Dendritic cell treated with granulocyte-macrophage colony-stimulating factor and Interleukin-4, amounts not matched to agents 40 ng/mL and 50 ng/mL, for 4 days (primary cell): ENCODE data around the gene UTP25.

ENCODE experiments used
- H3K27ac Mint-ChIP-seq: one replicate; pipeline ENCODE4 v1.8.0; 2022; ENCODE audit warnings: mild to moderate bottlenecking, mixed read lengths
- H3K27me3 Mint-ChIP-seq: one replicate; pipeline ENCODE4 v1.8.0; 2022; ENCODE audit warnings: mild to moderate bottlenecking, mixed read lengths
- H3K36me3 Mint-ChIP-seq: one replicate; pipeline ENCODE4 v1.8.0; 2022; ENCODE audit warnings: low read depth, mixed read lengths
- H3K4me1 Mint-ChIP-seq: one replicate; pipeline ENCODE4 v1.8.0; 2022; ENCODE audit warnings: low read depth, mixed read lengths
- H3K4me3 Mint-ChIP-seq: one replicate; pipeline ENCODE4 v1.8.0; 2022; ENCODE audit warnings: mild to moderate bottlenecking, moderate library complexity, mixed read lengths
- H3K9me3 Mint-ChIP-seq: one replicate; pipeline ENCODE4 v1.8.0; 2022; ENCODE audit warnings: mixed read lengths
- intact Hi-C: fragments of 100-400 bp; cut with micrococcal nuclease; formaldehyde crosslinking; loops from one replicate; pipeline ENCODE4 v1.15.0; 2022

UTP25 gene

DNA sequence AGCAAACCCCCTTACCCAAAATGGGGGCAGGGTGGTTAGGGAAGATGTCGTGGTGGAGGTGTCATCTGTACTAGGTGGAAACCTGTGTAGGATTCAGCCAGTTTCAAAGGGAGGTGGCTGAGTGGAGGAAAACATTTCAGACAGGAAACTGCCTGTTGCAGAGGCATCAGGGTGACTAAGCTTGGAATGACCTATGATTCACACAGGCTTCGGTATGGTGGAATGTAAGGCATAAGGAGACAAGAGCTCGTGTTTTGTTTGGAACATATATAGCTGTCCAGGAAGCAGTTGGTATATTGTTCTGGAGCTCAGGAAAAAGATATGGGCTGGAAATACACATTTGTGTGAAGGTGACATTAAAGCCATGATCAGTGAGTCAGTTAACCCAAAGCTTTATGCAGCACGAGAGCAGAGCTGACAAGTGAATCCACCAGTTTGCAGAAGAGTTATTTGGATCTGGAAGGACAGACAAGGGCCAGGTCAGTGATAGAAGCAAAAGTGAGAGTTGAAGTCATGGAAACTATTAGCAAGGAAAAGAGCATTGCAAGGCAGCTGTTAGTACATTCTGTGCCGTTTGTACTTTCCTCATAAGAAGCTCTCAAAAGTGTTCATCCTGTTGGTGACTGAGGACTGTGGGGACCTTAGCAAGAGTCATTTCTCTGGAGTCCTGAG lies 12.2 kb downstream of the UTP25 start:
- H3K4me1 Mint-ChIP-seq = no peaks in the 10 kb centered on the region
- intact Hi-C loops = no loop called here
- H3K4me3 Mint-ChIP-seq = no peak overlapping the region
- H3K27me3 Mint-ChIP-seq = no peaks in the 10 kb centered on the region
- no peaks in the 10 kb centered on the region for H3K9me3 Mint-ChIP-seq
- peaks cover 92% of the 10 kb centered on the region for H3K36me3 Mint-ChIP-seq
- no peak overlapping the region for H3K27ac Mint-ChIP-seq

DNA sequence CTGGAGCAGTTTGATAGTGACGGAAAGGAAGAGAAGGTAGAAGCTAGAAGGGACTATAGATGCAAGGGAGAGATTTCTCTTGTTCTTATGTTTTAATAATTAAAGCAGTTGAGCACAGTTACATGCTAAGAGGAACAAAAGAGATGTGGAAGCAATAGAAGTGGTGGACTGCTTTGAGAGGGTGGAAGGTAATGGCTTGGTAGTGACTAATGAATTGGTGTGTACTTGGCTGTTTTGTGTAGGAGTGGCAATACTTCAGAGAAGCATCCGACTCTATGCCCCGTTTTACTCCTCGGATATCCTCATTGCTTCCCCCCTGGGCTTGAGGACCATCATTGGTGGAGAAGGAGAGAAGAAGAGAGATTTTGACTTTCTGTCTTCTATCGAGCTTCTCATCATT lies 12.8 kb downstream of the UTP25 start:
- Mint-ChIP-seq H3K4me3 (no peak overlapping the region), H3K27me3 (no peaks in the 10 kb centered on the region), H3K4me1 (no peaks in the 10 kb centered on the region), H3K36me3 (peaks cover 89% of the 10 kb centered on the region), H3K27ac (no peak overlapping the region), H3K9me3 (no peaks in the 10 kb centered on the region)
- intact Hi-C loops = no loop called here

DNA sequence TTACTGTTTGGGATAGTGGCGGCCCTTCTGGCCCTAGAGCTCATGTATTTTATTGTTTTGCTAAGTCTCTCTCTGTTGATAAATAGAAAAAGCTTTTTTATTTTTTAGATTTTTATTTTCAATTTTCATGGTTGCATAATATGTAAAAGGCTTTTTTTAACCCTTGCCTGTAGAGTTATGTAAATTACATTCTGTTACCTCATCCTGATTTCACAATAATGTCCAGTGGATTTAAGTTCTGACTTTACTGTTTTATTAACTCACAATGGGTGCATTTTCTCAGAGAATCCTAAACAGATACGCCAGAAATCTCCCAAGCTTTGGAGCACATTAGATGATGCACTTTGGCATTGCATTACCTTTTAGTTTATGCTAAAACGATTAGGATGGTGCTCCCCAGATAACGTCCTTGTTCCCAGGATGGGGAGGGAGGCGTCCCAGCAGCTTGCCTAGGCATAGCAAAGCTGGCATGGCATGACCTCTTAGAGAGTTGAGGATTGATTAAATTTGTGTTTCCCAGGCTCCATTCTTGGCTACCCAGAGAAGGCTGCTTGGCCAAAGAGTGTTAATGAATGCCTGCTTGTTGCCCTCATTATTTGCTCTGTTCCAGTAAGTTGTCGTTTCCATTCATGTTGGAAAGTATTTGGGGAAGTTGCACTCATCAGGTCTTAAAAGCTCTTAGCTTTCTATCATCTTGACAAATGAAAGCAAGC lies 17.1 kb downstream of the UTP25 start:
- Mint-ChIP-seq H3K4me3 (no peak overlapping the region), H3K27me3 (no peaks in the 10 kb centered on the region), H3K36me3 (peaks cover 89% of the 10 kb centered on the region), H3K9me3 (no peaks in the 10 kb centered on the region), H3K4me1 (no peaks in the 10 kb centered on the region), H3K27ac (no peak overlapping the region)
- intact Hi-C loops = no loop called here

DNA sequence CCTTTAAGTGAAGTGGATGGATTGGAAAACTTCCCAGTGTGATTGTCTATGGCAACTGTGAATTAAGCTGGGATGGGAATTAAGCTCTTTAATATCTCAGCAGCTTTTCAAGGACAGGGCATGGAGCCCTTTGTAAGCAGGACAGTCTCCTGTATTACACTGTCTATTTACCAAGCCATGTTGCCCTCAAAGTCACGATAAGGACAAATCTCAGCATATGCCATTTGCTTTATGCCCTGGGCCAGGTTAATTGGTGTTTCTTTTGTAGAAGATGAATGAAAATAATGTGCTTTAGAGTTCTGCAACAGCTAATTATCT lies 17.6 kb downstream of the UTP25 start:
- Mint-ChIP-seq H3K27me3 (no peaks in the 10 kb centered on the region), H3K36me3 (peaks cover 89% of the 10 kb centered on the region), H3K4me3 (no peak overlapping the region), H3K27ac (no peak overlapping the region), H3K4me1 (no peaks in the 10 kb centered on the region), H3K9me3 (no peaks in the 10 kb centered on the region)
- intact Hi-C loops = no loop called here

DNA sequence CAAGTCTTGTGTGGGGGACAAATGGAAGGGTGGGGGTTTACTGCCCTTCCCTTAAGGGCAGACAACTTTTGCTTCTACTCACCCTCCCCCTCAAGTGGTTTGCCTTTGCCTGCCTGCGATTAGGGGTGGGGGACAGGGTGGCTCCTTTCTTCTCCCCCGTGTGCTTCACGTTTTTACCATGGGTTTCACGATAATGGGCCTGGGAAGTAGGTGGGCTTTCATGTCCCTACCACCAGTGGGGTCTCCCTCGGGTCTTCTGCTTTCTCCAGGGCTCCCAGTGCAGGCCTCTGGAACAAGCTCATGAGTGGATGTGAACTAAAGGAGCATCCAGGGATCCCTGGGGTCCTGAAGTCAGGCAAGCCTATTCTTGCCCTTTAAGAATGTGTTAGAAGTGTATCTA lies 21.6 kb downstream of the UTP25 start:
- intact Hi-C loops = no loop called here
- Mint-ChIP-seq H3K9me3 (no peaks in the 10 kb centered on the region), H3K27me3 (no peaks in the 10 kb centered on the region), H3K36me3 (peaks cover 85% of the 10 kb centered on the region), H3K4me3 (no peak overlapping the region), H3K27ac (no peak overlapping the region), H3K4me1 (peaks cover 3% of the 10 kb centered on the region)

DNA sequence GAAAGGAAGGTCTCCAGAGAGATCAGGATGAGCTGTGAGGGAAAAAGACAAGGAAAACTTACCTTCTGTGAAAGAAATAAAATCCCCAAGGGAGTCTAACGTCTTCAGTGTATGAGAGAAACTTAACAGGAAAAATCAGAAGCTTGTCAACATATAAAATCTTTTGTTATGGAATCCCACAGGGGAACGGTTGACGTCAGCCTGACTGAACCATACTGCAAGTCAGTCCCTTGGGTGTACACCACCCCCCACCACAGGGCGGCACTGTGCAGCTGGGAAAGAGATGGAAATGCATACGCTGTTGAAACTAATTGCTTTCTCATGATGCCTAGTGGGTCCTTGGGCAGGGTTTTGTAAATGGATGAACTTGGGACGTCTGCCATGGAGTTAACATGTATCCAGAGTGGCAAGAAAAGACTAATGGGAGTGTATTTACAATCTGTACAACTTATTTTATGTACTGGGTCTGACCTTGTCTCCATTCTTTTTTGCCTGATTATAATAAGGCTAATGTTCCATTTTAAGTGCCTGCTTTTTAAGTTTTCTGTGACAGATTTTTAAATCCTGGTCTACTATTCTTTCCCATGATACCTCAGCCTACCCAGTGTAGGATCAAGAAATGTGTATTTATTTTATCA lies 22.7 kb downstream of the UTP25 start:
- no peak overlapping the region for H3K4me3 Mint-ChIP-seq
- intact Hi-C loops = no loop called here
- H3K27ac Mint-ChIP-seq = no peak overlapping the region
- peaks cover 13% of the 10 kb centered on the region for H3K4me1 Mint-ChIP-seq
- no peaks in the 10 kb centered on the region for H3K9me3 Mint-ChIP-seq
- H3K27me3 Mint-ChIP-seq = no peaks in the 10 kb centered on the region
- peaks cover 87% of the 10 kb centered on the region for H3K36me3 Mint-ChIP-seq

GRCh38 chr1:209853676-209854075 lies 25.9 kb downstream of the UTP25 start:
- Mint-ChIP-seq H3K27me3 (no peaks in the 10 kb centered on the region), H3K9me3 (no peaks in the 10 kb centered on the region), H3K36me3 (peaks cover 55% of the 10 kb centered on the region), H3K4me1 (peaks cover 13% of the 10 kb centered on the region), H3K4me3 (no peak overlapping the region), H3K27ac (no peak overlapping the region)
- intact Hi-C loops = no loop called here

- H3K4me1 Mint-ChIP-seq = peaks cover 13% of the 10 kb centered on the region
- intact Hi-C loops = no loop called here
- no peak overlapping the region for H3K27ac Mint-ChIP-seq
- no peaks in the 10 kb centered on the region for H3K27me3 Mint-ChIP-seq
- H3K9me3 Mint-ChIP-seq = no peaks in the 10 kb centered on the region
- peaks cover 50% of the 10 kb centered on the region for H3K36me3 Mint-ChIP-seq
- H3K4me3 Mint-ChIP-seq = no peak overlapping the region
Observed at GRCh38 chr1:209854196-209854595, 26.4 kb downstream of the UTP25 start.

- Mint-ChIP-seq H3K27me3 (no peaks in the 10 kb centered on the region), H3K36me3 (peaks cover 42% of the 10 kb centered on the region), H3K9me3 (no peaks in the 10 kb centered on the region), H3K27ac (no peak overlapping the region), H3K4me1 (peaks cover 13% of the 10 kb centered on the region), H3K4me3 (no peak overlapping the region)
- intact Hi-C loops = no loop called here
Observed at GRCh38 chr1:209855006-209855405, 27.2 kb downstream of the UTP25 start.

DNA sequence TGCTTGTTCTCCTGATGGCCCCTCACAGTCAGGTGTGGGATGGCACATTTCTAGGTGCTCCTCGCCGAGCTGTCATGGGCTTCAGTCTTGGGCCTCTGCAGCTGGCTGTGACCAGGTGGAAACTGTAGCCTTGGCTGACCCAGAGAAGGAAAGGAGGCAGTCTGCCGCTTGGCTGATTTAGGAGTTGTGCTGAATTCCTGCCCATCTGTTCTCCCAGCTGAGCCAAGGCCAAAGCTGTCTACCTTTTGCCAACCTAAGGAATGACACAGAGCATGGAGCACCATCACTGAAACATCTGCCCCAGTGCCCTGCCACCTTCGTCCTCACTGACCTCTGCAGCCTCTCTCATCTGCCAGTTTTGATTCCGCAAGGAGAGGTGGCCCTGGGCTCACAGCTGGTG lies 27.9 kb downstream of the UTP25 start:
- Mint-ChIP-seq H3K36me3 (peaks cover 36% of the 10 kb centered on the region), H3K9me3 (no peaks in the 10 kb centered on the region), H3K4me1 (peaks cover 13% of the 10 kb centered on the region), H3K27me3 (no peaks in the 10 kb centered on the region), H3K27ac (no peak overlapping the region), H3K4me3 (no peak overlapping the region)
- intact Hi-C loops = no loop called here

DNA sequence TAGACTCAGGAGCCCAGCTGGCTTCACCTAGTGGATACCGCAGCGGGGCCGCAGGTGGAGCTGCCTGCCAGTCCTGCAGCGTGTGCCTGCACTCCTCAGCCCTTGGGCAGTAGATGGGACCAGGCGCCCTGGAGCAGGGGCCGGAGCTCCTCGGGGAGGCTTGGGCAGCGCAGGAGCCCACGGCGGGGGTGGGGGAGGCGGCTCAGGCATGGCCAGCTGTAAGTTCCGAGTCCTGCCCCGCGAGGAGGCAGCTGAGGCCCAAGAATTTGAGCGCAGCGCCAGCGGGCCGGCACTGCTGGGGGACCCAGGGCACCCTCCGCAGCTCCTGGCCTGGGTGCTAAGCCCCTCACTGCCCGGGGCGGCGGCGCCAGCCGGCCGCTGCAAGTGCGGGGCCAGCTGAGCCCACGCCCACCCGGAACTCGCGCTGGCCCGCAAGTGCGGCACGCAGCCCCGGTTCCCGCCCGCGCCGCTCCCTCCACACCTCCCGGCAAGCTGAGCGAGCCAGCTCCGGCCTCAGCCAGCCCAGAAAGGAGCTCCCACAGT lies 30.9 kb downstream of the UTP25 start:
- H3K9me3 Mint-ChIP-seq = no peaks in the 10 kb centered on the region
- intact Hi-C loops = no loop called here

GRCh38 chr1:209860293-209860881 lies 32.6 kb downstream of the UTP25 start:
- H3K4me3 Mint-ChIP-seq = no peak overlapping the region
- no peak overlapping the region for H3K27ac Mint-ChIP-seq
- H3K9me3 Mint-ChIP-seq = no peaks in the 10 kb centered on the region
- no peaks in the 10 kb centered on the region for H3K36me3 Mint-ChIP-seq
- intact Hi-C loops = loop anchor here (1.0 to 2.0 kb wide), 2 partner anchors 129 to 450 kb away; no protein-coding TSS in a partner anchor
- peaks cover 11% of the 10 kb centered on the region for H3K27me3 Mint-ChIP-seq
- H3K4me1 Mint-ChIP-seq = peaks cover under 1% of the 10 kb centered on the region

More for the DNA sequence above, 30.9 kb downstream of the UTP25 start:
- H3K27me3 Mint-ChIP-seq = peaks cover 11% of the 10 kb centered on the region
- peaks cover 11% of the 10 kb centered on the region for H3K36me3 Mint-ChIP-seq
- no peak overlapping the region for H3K4me3 Mint-ChIP-seq
- H3K27ac Mint-ChIP-seq = no peak overlapping the region
- peaks cover 13% of the 10 kb centered on the region for H3K4me1 Mint-ChIP-seq

GRCh38 chr1:209861242-209861641 lies 33.5 kb downstream of the UTP25 start:
- H3K27me3 Mint-ChIP-seq = peaks cover 11% of the 10 kb centered on the region
- no peaks in the 10 kb centered on the region for H3K36me3 Mint-ChIP-seq
- intact Hi-C loops = loop anchor here (2.0 kb wide), 1 partner anchor 450 kb away; no protein-coding TSS in a partner anchor
- H3K4me1 Mint-ChIP-seq = peaks cover 4% of the 10 kb centered on the region
- H3K4me3 Mint-ChIP-seq = no peak overlapping the region
- no peak overlapping the region for H3K27ac Mint-ChIP-seq
- H3K9me3 Mint-ChIP-seq = no peaks in the 10 kb centered on the region
